Stimulated activated CD8-positive, alpha-beta memory T cell treated with anti-CD3 and anti-CD28 coated beads, Interleukin-7, amount 100 ng/mL, for 1 hour (primary cell): ENCODE measurements around the gene AMOTL1.
"Not testable (repeated sequence)": the region's sequence is repeated elsewhere in the genome, so short reads cannot be mapped to it uniquely, and the experiment has no call there.

ENCODE experiments used
- DNase-seq, 2 donors: peaks; one replicate each; pipeline ENCODE4 v3.0.0-alpha.2; 2020; ENCODE audit warnings: low read depth in 2 of 2

AMOTL1 gene

DNA sequence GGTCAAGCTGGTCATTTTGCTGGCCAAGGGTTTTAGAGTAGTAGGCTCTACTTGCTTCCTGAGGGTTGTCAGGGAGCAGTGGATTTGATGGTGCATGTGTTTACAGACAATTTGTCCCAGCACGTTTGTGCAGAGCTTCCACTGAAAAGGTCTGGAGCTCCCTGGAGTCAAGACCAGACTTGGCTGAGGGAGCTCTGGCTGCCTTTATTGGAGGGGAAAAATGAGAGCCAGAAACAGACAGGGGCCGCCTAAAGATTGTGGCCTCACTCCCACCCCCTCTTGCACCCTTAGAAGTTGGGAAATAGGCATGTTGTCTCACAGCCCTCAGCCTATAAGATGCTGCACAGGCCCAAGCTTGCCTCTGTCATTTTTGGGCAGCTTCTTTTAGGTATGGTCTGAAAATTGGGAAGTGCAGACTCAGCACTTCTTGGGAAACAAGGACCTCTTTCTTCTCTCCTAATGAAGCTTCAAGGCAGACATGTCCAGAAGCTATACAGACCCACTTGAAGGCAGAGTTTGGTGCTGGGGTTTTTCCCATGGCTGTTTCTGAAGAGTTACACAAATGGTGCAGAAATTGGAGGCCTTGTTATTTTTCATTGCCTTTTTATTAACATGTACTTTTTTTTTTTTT is 55.1 kb downstream of the AMOTL1 start:
- no peak for DNase-seq

DNA sequence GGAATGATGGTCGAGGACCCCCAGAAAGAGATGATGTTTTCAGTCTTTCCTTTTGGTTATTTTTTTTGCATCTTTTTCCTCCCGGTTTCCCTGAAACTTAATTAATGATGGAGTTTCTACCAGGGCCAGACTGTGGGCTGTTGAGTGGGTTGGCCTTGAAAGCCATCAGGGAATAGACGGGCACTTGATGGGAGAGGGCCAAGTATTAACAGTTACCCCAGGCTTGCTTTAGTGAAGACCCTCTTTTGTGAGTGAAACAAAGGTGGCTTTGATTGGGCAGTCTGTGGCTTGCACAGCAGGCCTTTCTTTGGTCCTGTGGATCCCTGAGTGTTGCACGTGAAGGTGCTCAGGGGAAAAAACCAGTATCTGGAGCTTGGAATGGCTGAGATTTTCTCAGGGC is 56.9 kb downstream of the AMOTL1 start:
- no peak for DNase-seq

DNA sequence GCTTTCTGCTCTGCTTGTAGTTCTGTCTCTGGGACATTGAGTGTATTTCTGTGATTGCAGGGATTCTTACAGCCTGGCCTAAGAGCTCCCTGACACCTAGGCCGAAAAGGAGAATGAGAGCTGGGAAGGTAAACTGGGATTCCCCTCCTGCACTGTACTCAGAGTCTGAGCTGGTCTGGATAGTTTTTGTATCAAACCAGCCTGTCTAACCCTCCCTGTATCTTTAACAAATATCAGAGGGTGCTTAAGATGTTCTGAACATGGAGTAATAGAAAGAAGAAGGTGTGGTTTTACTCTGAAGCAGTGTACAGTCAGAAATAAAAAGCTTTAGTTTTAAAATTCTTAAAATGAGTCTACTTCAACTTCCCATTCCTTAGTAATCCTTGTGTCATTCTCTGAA is 57.3 kb downstream of the AMOTL1 start:
- no peak for DNase-seq

DNA sequence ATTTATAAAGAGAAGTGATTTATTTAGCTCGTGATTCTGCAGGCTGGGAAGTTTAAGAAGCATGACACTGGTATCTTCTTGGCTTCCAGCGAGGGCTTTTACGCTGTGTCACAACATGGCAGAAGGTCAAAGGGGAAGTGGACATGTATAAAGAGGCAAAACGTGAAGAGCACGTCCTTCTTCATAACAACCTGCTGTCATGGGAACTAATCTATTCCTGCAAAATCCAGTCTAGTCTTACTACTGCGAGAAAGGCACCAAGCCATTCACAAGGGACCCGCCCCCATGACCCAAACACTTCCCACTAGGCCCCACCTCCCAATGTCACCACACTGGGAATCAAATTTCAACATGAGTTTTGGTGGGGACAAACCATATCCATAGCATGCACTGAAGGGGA is 58.3 kb downstream of the AMOTL1 start:
- no peak for DNase-seq

DNA sequence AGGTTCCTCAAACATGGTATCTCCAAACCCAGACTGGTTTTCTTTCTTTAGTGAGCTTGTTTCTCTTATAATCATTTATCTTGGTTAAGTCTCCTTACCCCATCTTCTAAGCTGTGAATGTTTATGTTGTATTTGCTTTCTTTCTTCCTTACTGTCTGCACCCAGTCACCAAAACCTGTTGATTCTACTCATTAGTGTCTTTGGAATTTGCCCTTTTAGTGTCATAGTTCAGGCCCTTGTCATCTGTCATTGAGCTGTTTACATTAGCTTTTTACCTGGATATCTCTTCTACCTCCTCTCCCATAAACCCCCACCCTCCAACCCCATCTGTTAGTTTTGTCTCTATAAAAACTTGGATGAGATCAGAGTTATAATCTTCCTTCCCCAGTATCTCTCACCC is 59.9 kb downstream of the AMOTL1 start:
- DNase-seq = no peak

DNA sequence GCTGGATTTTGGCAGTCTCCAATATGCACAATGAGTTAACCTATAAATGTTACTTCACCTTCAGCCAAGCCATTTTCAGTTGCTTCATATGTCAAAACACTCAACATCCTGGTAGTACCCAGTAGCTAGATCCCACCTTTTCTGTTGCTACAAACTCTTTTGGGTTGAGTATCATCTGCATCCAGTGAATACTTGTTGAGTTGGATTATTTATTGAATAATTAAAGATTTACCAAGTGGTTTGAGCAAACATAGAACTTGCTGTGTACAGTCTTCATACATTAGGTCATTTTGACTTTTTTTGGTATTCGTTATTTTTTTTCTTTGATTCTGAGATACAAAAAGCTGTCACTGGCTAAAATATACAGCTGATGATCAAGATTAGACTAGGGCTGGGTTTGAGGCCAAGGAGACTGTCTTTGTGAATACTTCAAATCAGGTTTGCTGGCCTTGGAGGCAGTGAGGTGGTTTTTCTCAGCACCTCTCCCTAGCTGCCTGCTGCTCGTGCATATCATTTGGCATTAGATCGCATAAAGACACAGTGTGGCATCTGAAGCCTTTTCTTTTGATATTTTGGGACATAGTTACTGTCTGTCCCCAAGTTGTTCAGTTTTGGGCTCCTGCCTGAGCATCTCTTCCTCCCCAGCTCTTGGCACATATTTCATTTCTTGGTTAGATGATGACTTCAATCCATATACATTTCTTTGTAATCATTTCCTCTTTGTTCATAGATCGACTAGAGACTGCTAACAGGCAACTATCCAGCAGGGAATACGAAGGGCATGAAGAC is 62.8 kb downstream of the AMOTL1 start:
- DNase-seq = no peak

DNA sequence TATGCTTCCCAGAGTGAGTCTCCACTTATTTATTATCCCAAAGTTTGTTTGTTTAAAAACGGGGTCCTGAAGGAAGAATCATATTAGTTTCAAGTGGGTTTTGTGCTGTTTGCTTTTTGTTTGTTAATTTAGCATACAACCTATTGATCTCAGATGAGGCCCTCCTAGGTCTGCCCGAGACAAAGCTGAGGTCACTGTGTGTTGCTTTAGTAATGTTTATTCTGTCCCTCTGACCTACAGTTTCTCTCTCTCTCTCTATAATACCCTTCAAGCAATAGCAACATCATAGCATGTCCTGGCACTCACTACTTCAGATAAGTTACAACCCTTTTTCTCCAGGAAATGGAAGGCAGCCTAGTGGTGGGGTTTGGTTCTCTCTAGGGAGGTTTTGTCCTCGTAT is 63.4 kb downstream of the AMOTL1 start:
- no peak for DNase-seq

DNA sequence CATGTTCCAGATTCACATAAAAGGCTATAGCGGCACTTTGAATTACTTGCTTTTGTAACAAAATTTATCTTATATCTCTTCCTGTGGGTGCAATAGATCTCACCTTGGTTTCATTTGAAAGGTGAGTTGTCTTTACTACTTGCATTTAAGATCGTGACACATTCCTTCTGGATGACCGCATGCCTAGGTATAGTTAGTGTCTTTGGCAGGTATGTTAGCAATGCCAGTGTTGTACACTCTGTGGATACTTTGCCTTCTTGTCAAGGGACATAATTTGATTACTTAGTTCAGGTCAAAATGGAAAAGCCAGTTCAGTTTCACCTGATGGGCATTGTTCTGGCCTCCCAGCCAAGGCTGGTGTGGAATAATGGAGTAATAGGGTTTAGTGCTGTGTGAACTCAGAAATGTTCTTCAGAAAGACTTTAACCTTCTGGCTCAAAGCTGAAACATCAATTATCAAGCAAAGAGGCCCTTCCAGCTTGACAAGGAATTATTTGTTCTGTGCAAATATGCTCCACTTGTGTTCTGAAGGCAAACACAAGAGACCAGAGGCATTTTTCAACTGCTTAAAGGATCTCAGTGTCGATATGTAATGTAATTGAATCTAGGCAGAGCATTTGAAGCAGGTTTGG is 64.6 kb downstream of the AMOTL1 start:
- no peak for DNase-seq

DNA sequence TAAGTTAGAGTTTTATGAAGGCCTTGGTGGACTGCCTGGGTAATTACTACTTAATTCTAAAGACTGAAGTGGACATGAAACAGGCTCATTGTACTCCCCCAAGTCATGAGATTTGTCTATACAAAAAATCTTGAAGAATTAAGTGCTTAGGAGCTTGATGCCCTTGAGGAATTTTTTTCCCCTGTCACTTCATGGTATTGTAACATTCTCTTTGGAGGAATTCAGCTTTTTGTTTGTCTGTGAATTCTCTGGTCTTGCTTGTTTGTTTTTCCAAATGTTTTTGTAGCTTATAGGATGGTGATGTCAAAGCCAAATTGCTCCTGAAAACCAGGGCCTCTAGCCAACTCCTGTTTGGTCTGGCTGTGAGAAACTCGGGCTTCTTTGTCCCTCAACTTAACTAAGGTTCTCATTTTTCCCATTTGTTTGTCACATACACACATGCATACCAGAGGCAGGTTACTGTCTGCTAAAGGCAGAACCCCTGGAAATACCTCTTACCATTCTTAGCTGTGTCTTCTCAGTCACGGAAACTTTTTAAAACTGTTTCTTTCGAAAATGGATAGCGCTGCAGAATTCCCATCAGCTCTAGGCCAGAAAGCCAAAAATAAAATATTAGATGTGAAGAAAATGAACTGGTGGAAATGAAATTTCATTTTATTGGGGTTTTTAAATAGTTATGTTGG is 66.9 kb downstream of the AMOTL1 start:
- DNase-seq = no peak

DNA sequence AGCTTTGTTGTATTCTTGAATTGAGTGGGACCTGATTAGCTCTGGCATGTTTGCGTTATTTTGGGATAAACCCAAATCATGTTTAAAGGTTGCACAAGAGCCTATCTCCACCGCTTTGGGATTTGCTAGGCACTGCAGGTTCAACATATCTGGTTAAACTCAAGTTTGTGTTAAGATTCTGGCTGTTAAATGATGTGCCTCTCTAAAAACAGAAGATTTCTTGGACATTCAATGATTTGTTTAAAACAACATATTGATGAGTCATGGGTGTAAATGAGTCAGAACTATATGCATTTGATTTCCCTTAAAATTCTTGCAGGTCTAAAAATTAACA is 67.4 kb downstream of the AMOTL1 start:
- DNase-seq = no peak

DNA sequence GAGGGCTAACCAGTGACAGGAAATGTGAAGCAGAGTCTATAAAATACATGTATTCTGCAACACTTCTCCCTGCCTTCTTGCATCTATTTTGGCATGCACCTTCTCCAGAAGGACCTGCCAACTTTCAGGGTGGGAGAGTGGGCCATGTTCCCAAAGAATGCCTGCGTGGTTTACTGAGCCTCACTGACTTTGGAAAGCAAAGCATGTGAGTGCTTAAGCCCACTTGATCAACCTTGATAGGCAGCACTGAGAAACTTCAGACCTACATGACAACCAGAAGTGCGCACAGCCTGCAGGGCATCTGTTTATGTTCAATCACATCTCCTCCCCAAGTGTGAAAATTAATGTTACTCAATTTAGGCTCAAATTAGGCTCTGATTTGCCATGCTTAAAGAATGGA is 69.2 kb downstream of the AMOTL1 start:
- no peak for DNase-seq

DNA sequence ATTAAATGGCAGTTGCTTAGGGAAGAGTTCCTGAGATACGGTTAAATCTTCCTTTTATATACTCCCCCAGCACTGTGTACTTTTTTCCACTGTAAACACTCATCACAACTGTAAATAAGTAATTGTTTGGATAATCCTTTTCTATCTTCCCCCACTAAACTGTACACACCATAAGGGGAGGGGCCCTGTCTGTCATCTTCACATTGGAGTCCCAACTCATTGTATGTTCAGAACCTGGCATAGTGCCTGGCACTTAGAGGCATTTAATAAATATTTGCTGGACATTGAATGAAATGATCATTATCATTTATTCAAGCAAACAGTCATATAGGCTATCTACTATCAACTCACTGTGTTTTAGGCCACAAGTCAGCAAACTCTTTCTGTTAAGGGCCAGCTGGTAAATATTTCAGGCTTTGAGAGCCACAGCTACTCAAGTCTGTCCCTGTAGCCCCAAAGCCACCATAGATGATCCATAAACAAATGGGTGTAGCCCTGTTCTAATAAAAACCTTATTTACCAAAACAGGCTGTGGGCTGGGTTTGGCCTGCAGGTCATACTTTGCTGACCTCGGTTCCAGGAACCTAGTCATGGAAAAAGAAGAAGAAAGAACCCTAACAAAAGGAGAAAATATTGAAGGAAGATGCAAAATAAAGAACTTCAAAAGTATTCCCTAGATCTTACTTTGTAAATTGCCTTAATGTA is 70.0 kb downstream of the AMOTL1 start:
- no peak for DNase-seq

DNA sequence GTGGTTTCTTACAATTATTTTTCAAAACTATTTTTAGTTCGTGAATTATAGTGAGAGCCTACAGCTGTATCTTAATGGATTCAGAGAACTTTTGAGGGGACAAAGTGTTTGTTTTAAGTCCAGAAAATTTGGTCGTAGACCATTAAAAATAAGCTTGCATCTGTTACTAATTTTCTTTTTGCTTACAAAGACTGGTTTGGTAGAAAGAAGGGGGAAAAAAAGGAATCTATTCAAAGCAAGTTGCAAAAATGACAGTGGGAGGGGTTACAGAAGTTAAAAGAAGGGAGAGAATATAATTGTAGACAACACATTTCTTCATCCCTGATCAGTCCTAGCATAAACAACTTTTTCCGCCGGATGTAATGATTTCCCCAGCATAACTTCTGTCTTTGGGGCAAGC is 72.1 kb downstream of the AMOTL1 start:
- DNase-seq = no peak

DNA sequence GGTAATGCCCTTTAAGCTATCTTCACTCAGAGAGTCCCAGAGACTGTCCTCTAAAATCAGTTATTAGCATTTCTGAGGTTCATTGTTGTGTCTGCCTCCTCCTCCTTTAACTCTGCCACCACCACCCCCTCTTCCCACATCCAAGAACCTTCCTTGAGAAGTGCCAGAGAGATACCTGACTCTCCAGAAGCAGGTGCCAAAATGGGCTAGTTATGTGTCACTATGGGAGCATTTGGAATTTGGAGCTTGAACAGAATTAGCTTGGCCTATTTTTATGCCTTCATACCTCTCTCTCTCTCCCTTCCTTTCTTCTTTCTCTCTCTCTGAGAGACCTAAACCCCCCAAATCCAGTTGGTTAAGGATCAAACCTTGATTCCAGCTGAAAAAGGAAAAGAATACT is 75.9 kb downstream of the AMOTL1 start:
- no peak for DNase-seq

DNA sequence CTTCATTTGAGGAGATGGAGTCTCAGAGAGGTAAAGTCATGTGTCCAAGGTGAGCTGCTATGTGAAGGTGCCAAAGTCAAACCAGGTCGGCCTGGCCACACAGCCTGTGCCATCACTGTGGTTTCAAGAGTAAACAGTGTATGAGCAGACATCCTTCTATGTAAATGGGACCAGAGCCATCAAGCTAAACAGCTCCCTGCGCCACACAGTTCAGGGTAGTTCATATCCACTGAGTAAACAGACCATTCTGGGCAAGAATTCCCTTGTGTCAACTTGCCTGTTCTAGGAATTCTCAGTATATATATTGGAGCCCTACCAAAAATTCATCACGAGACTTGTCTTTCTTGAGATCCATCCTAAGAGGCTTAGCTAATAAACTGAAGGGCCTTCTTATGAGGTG is 77.5 kb downstream of the AMOTL1 start:
- no peak for DNase-seq

DNA sequence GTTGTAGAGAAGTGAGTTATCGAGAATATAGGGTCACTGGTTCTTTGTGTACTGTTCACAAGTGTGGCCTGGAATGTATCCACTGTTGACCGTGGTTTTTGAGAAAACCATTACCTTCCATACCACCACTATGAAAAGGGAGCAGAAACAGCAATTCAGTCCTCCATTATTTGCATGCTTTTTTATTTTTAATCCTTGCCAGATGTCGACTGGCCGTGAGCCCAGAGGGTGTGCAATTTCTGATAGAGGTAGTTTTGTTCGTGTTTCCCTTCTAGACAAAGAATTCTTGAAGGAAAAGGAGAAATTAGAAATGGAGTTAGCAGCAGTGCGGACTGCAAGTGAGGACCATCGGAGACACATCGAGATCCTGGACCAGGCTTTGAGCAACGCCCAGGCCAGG is 81.7 kb downstream of the AMOTL1 start:
- no peak for DNase-seq

DNA sequence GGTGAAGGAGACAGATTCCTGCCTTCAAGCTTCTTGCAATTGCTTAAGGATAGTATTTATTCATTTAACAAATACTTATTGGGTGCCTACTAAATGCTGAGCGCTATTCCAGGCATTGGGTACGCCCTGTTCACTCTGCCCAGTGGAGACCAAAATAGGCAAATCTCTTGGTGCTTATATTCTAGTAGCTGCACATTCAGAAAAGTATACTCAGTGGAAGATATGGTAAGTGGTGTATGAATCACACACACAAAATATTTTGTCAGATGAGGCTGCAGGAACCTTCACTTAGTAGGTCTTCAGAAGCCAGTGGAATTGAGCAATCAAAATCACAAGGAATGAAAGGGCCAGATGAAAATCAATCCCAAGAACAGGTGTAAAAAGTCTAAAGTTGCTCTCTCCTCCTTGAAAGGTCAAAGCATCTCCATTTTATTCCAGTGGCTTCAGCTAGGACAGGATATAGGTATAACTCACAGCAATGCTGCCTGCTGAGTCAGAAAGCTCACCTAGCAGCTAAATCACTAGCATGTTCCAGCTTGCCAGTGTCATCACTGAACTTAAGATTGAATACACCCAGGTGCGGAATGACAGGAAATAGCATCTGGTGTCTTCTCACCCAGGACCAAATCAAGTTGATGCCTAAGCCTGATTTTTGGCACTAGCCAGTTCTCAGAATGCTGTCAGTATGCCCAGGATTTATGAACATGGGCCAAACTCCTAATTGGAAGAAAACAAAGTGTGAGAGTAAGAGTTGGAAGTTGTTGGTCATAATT is 83.9 kb downstream of the AMOTL1 start:
- no peak for DNase-seq

DNA sequence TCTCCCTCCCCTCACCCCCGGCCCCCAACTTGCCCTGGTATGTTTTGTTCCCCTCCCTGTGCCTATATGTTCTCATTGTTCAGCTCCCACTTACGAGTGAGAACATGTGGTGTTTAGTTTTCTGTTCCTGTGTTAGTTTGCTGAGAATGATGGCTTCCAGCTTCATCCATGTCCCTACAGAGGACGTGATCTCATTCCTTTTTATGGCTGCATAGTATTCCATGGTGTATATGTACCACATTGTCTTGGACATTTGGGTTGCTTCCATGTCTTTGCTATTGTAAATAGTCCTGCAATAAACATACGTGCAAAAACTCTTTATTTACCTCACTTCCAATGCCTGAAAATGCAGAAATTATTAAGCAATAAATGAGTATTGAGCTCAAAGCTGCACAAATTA is 85.1 kb downstream of the AMOTL1 start:
- not testable (repeated sequence) for DNase-seq

DNA sequence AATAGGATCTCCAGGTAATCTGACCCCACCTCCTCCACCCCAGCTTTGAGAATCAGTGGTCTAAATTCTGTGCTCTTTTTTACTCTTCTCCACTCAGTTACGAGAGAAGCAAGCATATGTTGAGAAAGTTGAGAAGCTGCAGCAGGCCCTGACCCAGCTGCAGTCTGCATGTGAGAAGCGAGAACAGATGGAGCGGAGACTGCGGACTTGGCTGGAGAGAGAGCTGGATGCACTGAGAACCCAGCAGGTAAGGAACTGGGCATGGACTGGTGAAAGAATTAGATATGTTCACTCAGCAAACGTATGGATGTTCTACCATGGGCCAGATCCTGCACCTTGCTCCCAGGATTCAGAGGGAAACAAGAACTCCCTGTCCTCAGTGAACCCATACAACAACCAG is 85.7 kb downstream of the AMOTL1 start:
- no peak for DNase-seq

DNA sequence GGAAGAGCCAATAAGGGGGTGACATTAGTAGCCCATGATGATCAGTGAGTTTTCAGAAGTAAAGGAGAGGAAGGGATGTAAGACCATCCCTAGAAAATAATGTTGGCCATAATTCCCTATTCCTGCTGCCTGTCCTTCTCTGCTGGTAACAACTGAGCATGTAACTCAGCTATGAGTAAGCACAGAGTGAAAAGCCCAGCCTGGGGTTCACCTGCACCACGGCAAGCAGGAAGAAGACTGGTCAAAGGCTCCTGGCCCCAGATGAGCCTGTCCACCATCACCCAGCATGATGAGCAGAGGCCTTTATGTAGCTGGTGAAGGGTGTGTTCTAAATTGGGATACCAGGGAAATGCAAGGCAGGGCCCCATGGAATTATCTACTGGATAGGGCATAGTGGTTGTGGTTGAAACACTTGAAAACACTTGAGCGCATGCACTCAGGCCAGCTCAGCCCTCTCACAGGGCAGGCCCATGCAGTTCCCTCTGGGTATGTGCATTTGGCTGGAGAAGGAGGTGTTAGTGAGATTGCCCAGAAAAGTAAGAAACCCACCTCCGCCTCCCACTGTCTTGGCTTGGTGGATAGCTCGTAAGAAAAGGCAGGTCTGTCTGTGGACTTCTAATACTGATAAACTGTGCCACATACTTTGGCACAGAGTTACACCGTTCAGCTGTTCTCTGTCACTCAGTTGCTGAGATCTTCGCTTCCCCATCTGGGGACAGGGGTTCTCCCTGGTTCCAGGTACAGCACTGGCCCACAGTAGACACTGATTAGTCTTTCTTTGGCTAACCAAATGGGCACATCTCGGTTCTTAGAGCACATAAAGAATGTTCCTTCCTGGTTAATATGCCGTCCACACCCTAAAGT is 86.8 kb downstream of the AMOTL1 start:
- no peak for DNase-seq
